H1 (cell line): Measurements from ENCODE around the gene SLC22A23. TPM values are rescaled to one million over a fixed set of nuclear protein-coding genes. Genes with fewer than 3 reads are reported as not detected.

Experiments
- BRCA1 ChIP-seq: IDR thresholded peaks from 2 replicates; pipeline ENCODE4 v1.6.1; 2012; ENCODE audit warnings: low read depth, low read length, improper control_type of control experiment
- CBX5 ChIP-seq: fragments of 300-800, 300-1000 bp; sonication (generic); IDR thresholded peaks from 2 replicates; pipeline ENCODE4 v1.7.1; 2016; ENCODE audit warnings: antibody characterized with exemption, low read length, low read depth
- CEBPB ChIP-seq: IDR thresholded peaks from 2 replicates; pipeline ENCODE4 v1.6.1; 2012; ENCODE audit warnings: low read depth, low read length
- CHD2 ChIP-seq: IDR thresholded peaks from 2 replicates; pipeline ENCODE4 v1.6.1; 2012; ENCODE audit warnings: low read length, improper control_type of control experiment
- EGR1 ChIP-seq: IDR thresholded peaks from 2 replicates; pipeline ENCODE4 v1.6.1; 2011; ENCODE audit warnings: low read depth, low read length, borderline replicate concordance
- EP300 ChIP-seq, 2 experiments: IDR thresholded peaks; 1 replicate in 1 of 2; 2 replicates in 1 of 2; pipeline ENCODE4 v1.6.1; 2011 to 2012; ENCODE audit warnings: low read depth in 2 of 2, low read length in 2 of 2, mild to moderate bottlenecking in 2 of 2, borderline replicate concordance in 1 of 2, inconsistent platforms in 1 of 2, moderate library complexity in 1 of 2
- FOSL1 ChIP-seq: IDR thresholded peaks from 2 replicates; pipeline ENCODE4 v1.6.1; 2011; ENCODE audit warnings: mild to moderate bottlenecking, low read depth, low read length, moderate library complexity; ENCODE audit not compliant: insufficient read depth
- HDAC6 ChIP-seq: IDR thresholded peaks from one replicate; pipeline ENCODE4 v1.7.1; 2012; ENCODE audit warnings: low read depth, mild to moderate bottlenecking, inconsistent platforms, low read length, moderate library complexity
- KDM1A ChIP-seq: fragments of 200-600, 300-600 bp; sonication (generic); IDR thresholded peaks from 2 replicates; pipeline ENCODE4 v1.7.1; 2016; ENCODE audit warnings: mild to moderate bottlenecking, low read length, borderline replicate concordance
- KDM4A ChIP-seq: IDR thresholded peaks from one replicate; pipeline ENCODE4 v1.7.1; 2012; ENCODE audit warnings: low read depth, mild to moderate bottlenecking, moderate library complexity, low read length, inconsistent platforms; ENCODE audit not compliant: severe bottlenecking
- KDM5A ChIP-seq: fragments of 200-600 bp; IDR thresholded peaks from 2 replicates; pipeline ENCODE4 v1.7.1; 2012; ENCODE audit warnings: mild to moderate bottlenecking, low read length, inconsistent platforms, mixed read lengths
- MAFK ChIP-seq: IDR thresholded peaks from 2 replicates; pipeline ENCODE4 v1.6.1; 2012; ENCODE audit warnings: low read depth, mild to moderate bottlenecking, improper control_type of control experiment, low read length
- MAX ChIP-seq: IDR thresholded peaks from 2 replicates; pipeline ENCODE4 v1.6.1; 2012; ENCODE audit warnings: inconsistent platforms
- NRF1 ChIP-seq: IDR thresholded peaks from 2 replicates; pipeline ENCODE4 v1.6.1; 2011; ENCODE audit warnings: mild to moderate bottlenecking, low read depth, low read length, improper control_type of control experiment
- PHF8 ChIP-seq: fragments of 200-600 bp; sonication (generic); conservative IDR thresholded peaks from 2 replicates; pipeline ENCODE4 v1.7.1; 2012; ENCODE audit warnings: low read depth, mild to moderate bottlenecking, inconsistent platforms, low read length, moderate library complexity
- POLR2AphosphoS5 ChIP-seq: IDR thresholded peaks from 2 replicates; pipeline ENCODE4 v1.6.1; 2011; ENCODE audit warnings: low read depth, low read length
- RXRA ChIP-seq: IDR thresholded peaks from 2 replicates; pipeline ENCODE4 v1.6.1; 2011; ENCODE audit warnings: low read depth, mild to moderate bottlenecking, low read length, moderate library complexity; ENCODE audit not compliant: insufficient read depth
- SP4 ChIP-seq: IDR thresholded peaks from 2 replicates; pipeline ENCODE4 v1.6.1; 2012; ENCODE audit warnings: low read length, inconsistent platforms
- SUZ12 ChIP-seq: fragments of 200-600 bp; sonication (generic); IDR thresholded peaks from 2 replicates; pipeline ENCODE4 v1.6.1; 2012; ENCODE audit warnings: mild to moderate bottlenecking, inconsistent platforms, low read length, moderate library complexity, mixed read lengths
- TAF7 ChIP-seq: optimal IDR thresholded peaks from 2 replicates; pipeline ENCODE3; 2011; ENCODE audit warnings: low read depth, mild to moderate bottlenecking, inconsistent platforms, low read length, moderate library complexity, borderline replicate concordance
- TBP ChIP-seq: IDR thresholded peaks from 2 replicates; pipeline ENCODE4 v1.6.1; 2011; ENCODE audit warnings: low read depth, low read length, improper control_type of control experiment
- TCF12 ChIP-seq: IDR thresholded peaks from 2 replicates; pipeline ENCODE4 v1.6.1; 2011; ENCODE audit warnings: low read depth, mild to moderate bottlenecking, low read length
- ZNF274 ChIP-seq: IDR thresholded peaks from 2 replicates; pipeline ENCODE4 v1.7.0; 2012; ENCODE audit warnings: low read length, borderline replicate concordance; ENCODE audit errors: extremely low read depth
- polyA plus RNA-seq, 7 experiments: library from polyadenylated mRNA; depleted of rRNA in 3 of 7; stranded (reverse) in 5 of 7; unstranded in 2 of 7; fragments of >200 nt in 5 of 7; fragments of 200-250 nt in 2 of 7; gene quantifications; 1 replicate in 5 of 7; 2 replicates in 1 of 7; 4 replicates in 1 of 7; pipeline versions ENCODE4 v1.2.1 to v1.2.3, GENCODE V29; 2011 to 2013; ENCODE audit warnings: missing spikeins in 2 of 7, mixed read lengths in 2 of 7
- total RNA-seq: library from RNA; stranded (reverse); fragmentation: NEBNext Ultra II Directional; extraction: Animal tissue kit (Norgen Biotek cat#: 25700); gene quantifications from 2 replicates; pipeline ENCODE4 v1.2.1, GENCODE V29; 2021
- TF ChIP-seq, protein P1 (sequence below): IDR thresholded peaks from 2 replicates; pipeline ENCODE4 v1.6.1; 2011; ENCODE audit warnings: low read length, improper control_type of control experiment

The SLC22A23 gene
- total and polyA plus RNA-seq, 2 of the 8 experiments (the other 6 are each of a cell fraction or from before 2014, with no cell fraction given), result 9.9 to 38.4 TPM

- no peak for TF ChIP-seq KDM1A
- 0 out of 2 replicates have a peak, but pooled peaks have one; percentile 11 for TF ChIP-seq MAX
- no peak for TF ChIP-seq SUZ12
- TF ChIP-seq PHF8, result 0 out of 2 replicates have a peak, but pooled peaks have one; percentile 25
- TF ChIP-seq KDM5A, result no peak
- TF ChIP-seq, protein P1, sequence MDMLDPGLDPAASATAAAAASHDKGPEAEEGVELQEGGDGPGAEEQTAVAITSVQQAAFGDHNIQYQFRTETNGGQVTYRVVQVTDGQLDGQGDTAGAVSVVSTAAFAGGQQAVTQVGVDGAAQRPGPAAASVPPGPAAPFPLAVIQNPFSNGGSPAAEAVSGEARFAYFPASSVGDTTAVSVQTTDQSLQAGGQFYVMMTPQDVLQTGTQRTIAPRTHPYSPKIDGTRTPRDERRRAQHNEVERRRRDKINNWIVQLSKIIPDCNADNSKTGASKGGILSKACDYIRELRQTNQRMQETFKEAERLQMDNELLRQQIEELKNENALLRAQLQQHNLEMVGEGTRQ, result no peak
- TF ChIP-seq CBX5, result no peak
- TF ChIP-seq TBP, result no peak
- no peak for TF ChIP-seq SP4
- TF ChIP-seq HDAC6, result no peak
- no peak for TF ChIP-seq POLR2AphosphoS5
- peak; percentile 75 for TF ChIP-seq KDM4A
- no peak for TF ChIP-seq ZNF274
- no peak for TF ChIP-seq RXRA
- no peak for TF ChIP-seq FOSL1
- TF ChIP-seq NRF1, result no peak
- TF ChIP-seq BRCA1, result no peak
- no peak for TF ChIP-seq TAF7
- TF ChIP-seq CHD2, result no peak
- no peak for TF ChIP-seq CEBPB
- no peak for TF ChIP-seq MAFK
- no peak for TF ChIP-seq EGR1
- TF ChIP-seq EP300 (IDR thresholded peaks at IDR 0.05; ENCODE audit: borderline replicate concordance in 1 of 2, low read depth in 2 of 2, low read length in 2 of 2), result no peak
- TF ChIP-seq TCF12, result no peak
These were observed at the start of gene SLC22A23 (continued) for GRCh38 chr6:3456898-3457709.
